Calu3 (cell line): ENCODE results near the gene NUDT17. TPM values are rescaled to one million over a fixed set of nuclear protein-coding genes. Genes with fewer than 3 reads are reported as not detected.
A peak's percentile ranks its signal among the peaks of the same experiment; 100 is the strongest.

Experiments
- BruUV-seq: library from RNA; stranded (reverse); fragments of 400-500 nt; replicated peaks from 2 replicates; lab custom pipeline; 2021; lab: Mats Ljungman, UMichigan
- CTCF ChIA-PET: fragments of 300-600 bp; sonication (Branson Sonifier 250); formaldehyde crosslinking; loops from one replicate; lab custom pipeline; 2022; ENCODE audit warnings: antibody characterized with exemption; lab: Charles Lee
- DNase-seq: peaks from one replicate; pipeline ENCODE4 v3.0.0; 2022
- H3K27ac Mint-ChIP-seq: one replicate; pipeline ENCODE4 v1.8.0; 2022; ENCODE audit warnings: mixed read lengths; ENCODE audit not compliant: unreplicated experiment
- H3K27me3 Mint-ChIP-seq: one replicate; pipeline ENCODE4 v1.8.0; 2022; ENCODE audit warnings: mixed read lengths; ENCODE audit not compliant: unreplicated experiment
- H3K36me3 Mint-ChIP-seq: one replicate; pipeline ENCODE4 v1.8.0; 2022; ENCODE audit warnings: mild to moderate bottlenecking, moderate library complexity, mixed read lengths; ENCODE audit not compliant: insufficient read depth, unreplicated experiment
- H3K4me1 Mint-ChIP-seq: one replicate; pipeline ENCODE4 v1.8.0; 2022; ENCODE audit warnings: mild to moderate bottlenecking, low read depth, mixed read lengths; ENCODE audit not compliant: unreplicated experiment
- H3K4me3 Mint-ChIP-seq: one replicate; pipeline ENCODE4 v1.8.0; 2022; ENCODE audit warnings: mild to moderate bottlenecking, low read depth, moderate library complexity, mixed read lengths; ENCODE audit not compliant: unreplicated experiment
- H3K9me3 Mint-ChIP-seq: one replicate; pipeline ENCODE4 v1.8.0; 2022; ENCODE audit warnings: low read depth, mixed read lengths; ENCODE audit not compliant: unreplicated experiment
- intact Hi-C: fragments of 100-400 bp; cut with micrococcal nuclease; formaldehyde crosslinking; loops from one replicate; pipeline ENCODE4 v1.10.0; 2022; ENCODE audit not compliant: unreplicated experiment
- total RNA-seq: library from RNA; stranded (reverse); gene quantifications from 2 replicates; pipeline ENCODE4 v1.2.3, GENCODE V29; 2022
- TF ChIP-seq, protein P1 (sequence below): fragments of 200-600 bp; IDR thresholded peaks from one replicate; pipeline ENCODE4 v1.8.0; 2022; ENCODE audit warnings: antibody characterized with exemption; ENCODE audit not compliant: unreplicated experiment

Gene NUDT17
- total RNA-seq, 1 experiment from 2014 or later, result 2.8 TPM

GRCh38 chr1:145823565-145824498 lies 21.6 kb upstream of the NUDT17 start, which contains the start of the genes POLR3C and RNF115:
Gene POLR3C (plus strand): TSS chr1:145824200. CDS start chr1:145825777, 1,577 bp downstream.
Gene RNF115 (minus strand): TSS chr1:145824095. CDS start chr1:145823873, 222 bp downstream.
- BruUV-seq, result TSS peak; percentile 35
- intact Hi-C loops, result loop anchor here (5.0 to 10.0 kb wide), 2 partner anchors 42 to 89 kb away; no protein-coding TSS in a partner anchor
- CTCF ChIA-PET, result interaction anchor here (0.6 to 1.8 kb wide), 4 partner anchors 22 to 140 kb away, joined by 3 to 7 read pairs (median 4); partner anchors contain the start of genes ANKRD34A, NUDT17 and PIAS3
- Mint-ChIP-seq H3K36me3 (peaks cover 38% of the 10 kb centered on the region), H3K4me3 (peak within 1 kb of the TSS; percentile 89), H3K4me1 (no peaks in the 10 kb centered on the region), H3K27me3 (no peaks in the 10 kb centered on the region), H3K27ac (peak within 1 kb of the TSS; percentile 76), H3K9me3 (no peaks in the 10 kb centered on the region)
- TF ChIP-seq, protein P1, sequence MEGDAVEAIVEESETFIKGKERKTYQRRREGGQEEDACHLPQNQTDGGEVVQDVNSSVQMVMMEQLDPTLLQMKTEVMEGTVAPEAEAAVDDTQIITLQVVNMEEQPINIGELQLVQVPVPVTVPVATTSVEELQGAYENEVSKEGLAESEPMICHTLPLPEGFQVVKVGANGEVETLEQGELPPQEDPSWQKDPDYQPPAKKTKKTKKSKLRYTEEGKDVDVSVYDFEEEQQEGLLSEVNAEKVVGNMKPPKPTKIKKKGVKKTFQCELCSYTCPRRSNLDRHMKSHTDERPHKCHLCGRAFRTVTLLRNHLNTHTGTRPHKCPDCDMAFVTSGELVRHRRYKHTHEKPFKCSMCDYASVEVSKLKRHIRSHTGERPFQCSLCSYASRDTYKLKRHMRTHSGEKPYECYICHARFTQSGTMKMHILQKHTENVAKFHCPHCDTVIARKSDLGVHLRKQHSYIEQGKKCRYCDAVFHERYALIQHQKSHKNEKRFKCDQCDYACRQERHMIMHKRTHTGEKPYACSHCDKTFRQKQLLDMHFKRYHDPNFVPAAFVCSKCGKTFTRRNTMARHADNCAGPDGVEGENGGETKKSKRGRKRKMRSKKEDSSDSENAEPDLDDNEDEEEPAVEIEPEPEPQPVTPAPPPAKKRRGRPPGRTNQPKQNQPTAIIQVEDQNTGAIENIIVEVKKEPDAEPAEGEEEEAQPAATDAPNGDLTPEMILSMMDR, result no peak
- DNase-seq, result peak; percentile 85

- CTCF ChIA-PET, result interaction anchor here (0.6 to 1.8 kb wide), 4 partner anchors 21 to 140 kb away, joined by 3 to 7 read pairs (median 4); partner anchors contain the start of genes ANKRD34A, NUDT17, PIAS3 and POLR3GL
- TF ChIP-seq, protein P1, result no peak
- TSS peak; percentile 66 for BruUV-seq
- peak overlapping the region; percentile 76 for H3K27ac Mint-ChIP-seq
- H3K4me3 Mint-ChIP-seq, result peak overlapping the region; percentile 89
- H3K27me3 Mint-ChIP-seq, result no peaks in the 10 kb centered on the region
- no peaks in the 10 kb centered on the region for H3K4me1 Mint-ChIP-seq
- peaks cover 38% of the 10 kb centered on the region for H3K36me3 Mint-ChIP-seq
- H3K9me3 Mint-ChIP-seq, result no peaks in the 10 kb centered on the region
- intact Hi-C loops, result loop anchor here (5.0 to 10.0 kb wide), 2 partner anchors 42 to 90 kb away; no protein-coding TSS in a partner anchor
- no peak for DNase-seq
Observed at GRCh38 chr1:145824499-145824842, 21.0 kb upstream of the NUDT17 start.

DNA sequence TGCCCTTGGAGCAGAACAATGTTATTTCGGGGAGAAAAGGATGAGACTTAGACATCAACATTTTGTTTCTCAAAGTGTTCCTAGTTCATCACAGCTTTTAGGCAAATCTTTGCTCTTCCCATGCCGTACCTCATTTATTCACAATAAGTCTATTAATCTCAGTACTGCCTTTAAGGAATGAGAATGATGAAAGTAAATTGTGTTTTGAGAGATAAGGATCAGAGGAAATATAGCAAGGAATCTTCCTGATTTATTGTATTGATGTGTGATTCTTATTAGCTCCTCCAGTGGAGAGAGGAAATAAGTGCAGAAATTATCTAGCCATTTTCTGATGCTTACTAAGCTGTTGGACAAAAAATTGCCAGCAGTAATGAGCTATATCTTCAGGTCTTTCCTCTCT lies 19.4 kb upstream of the NUDT17 start:
- no peak for DNase-seq
- no peak overlapping the region for H3K4me3 Mint-ChIP-seq
- no peaks in the 10 kb centered on the region for H3K4me1 Mint-ChIP-seq
- intact Hi-C loops, result loop anchor here (10.0 kb wide), 1 partner anchor 91 kb away; no protein-coding TSS in a partner anchor
- H3K27me3 Mint-ChIP-seq, result no peaks in the 10 kb centered on the region
- BruUV-seq, result no TSS peak
- H3K36me3 Mint-ChIP-seq, result peaks cover 42% of the 10 kb centered on the region
- no peak overlapping the region for H3K27ac Mint-ChIP-seq
- CTCF ChIA-PET, result interaction anchor here (1.1 kb wide), 1 partner anchor 66 kb away, joined by 3 read pairs; no protein-coding TSS in a partner anchor
- no peaks in the 10 kb centered on the region for H3K9me3 Mint-ChIP-seq
- TF ChIP-seq, protein P1, result no peak

DNA sequence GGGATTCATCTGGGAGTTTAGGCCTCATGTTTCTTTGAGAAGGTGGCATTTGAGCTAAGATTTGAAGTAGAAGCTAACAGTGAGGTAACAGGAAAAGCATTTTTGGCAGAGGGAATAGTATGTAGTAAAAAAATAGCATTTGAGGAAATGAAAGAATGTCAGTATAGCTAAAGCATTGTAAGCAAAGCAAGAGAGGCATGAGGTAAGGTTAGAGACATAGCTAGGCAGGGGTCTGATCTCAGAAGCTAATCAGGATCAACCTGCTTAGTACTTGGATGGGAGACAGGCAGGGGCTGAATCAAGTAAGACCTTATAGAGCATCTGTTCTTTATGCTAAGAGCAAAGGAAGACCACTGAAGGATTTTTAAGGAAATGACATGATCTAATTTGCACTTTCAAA lies 17.5 kb upstream of the NUDT17 start:
- Mint-ChIP-seq H3K27ac (no peak overlapping the region), H3K36me3 (peaks cover 45% of the 10 kb centered on the region), H3K9me3 (no peaks in the 10 kb centered on the region), H3K4me1 (no peaks in the 10 kb centered on the region), H3K4me3 (no peak overlapping the region), H3K27me3 (no peaks in the 10 kb centered on the region)
- BruUV-seq, result no TSS peak
- TF ChIP-seq, protein P1, result no peak
- intact Hi-C loops, result loop anchor here (10.0 kb wide), 1 partner anchor 93 kb away; no protein-coding TSS in a partner anchor
- DNase-seq, result no peak
- CTCF ChIA-PET, result no interaction called here
